MM.1S (cell line): ENCODE data around the gene CHRNA1.

Source experiments
- CTCF ChIP-seq: fragments of 300-600 bp; sonication (generic); IDR thresholded peaks from 2 replicates; pipeline ENCODE4 v1.5.1; 2016; ENCODE audit warnings: antibody characterized with exemption, low read length, mixed read lengths
- EZH2phosphoT487 ChIP-seq: fragments of 300-600 bp; sonication (generic); IDR thresholded peaks from 2 replicates; pipeline ENCODE4 v1.6.1; 2018; ENCODE audit warnings: antibody characterized with exemption, low read length

- TF ChIP-seq EZH2phosphoT487 (no peak), CTCF (no peak)
Observed at GRCh38 chr2:174778085-174778981, 14.1 kb upstream of the CHRNA1 start.
